Natural killer cell (primary cell): ENCODE results near the gene ENTREP1. TPM values are rescaled to one million over a fixed set of nuclear protein-coding genes. Genes with fewer than 3 reads are reported as not detected.

ENCODE experiments used
- ATAC-seq, 3 donors: fragments of 150-1000 bp in 2 of 3; fragments of 200-7000 bp in 1 of 3; cut with Tn5 transposase; 1 replicate in 1 of 3; 2 replicates in 2 of 3; pipeline ENCODE4 v1.10.0; 2021; ENCODE audit warnings: mild to moderate bottlenecking in 2 of 3, moderate library complexity in 2 of 3
- DNase-seq, 2 donors: peaks; one replicate each; pipeline versions ENCODE4 v3.0.0 to v3.0.0-alpha.2; 2013 to 2021; ENCODE audit warnings: mixed read lengths in 1 of 2
- H3K27ac ChIP-seq: one replicate; pipeline ENCODE4 v1.5.1; 2013; ENCODE audit warnings: mild to moderate bottlenecking, low read length
- H3K27me3 ChIP-seq: one replicate; pipeline ENCODE4 v1.6.1; 2013; ENCODE audit warnings: low read length; ENCODE audit not compliant: control insufficient read depth, insufficient read depth
- H3K36me3 ChIP-seq: one replicate; pipeline ENCODE4 v1.6.1; 2013; ENCODE audit warnings: low read length; ENCODE audit not compliant: control insufficient read depth, insufficient read depth
- H3K4me1 ChIP-seq: one replicate; pipeline ENCODE4 v1.6.1; 2013; ENCODE audit warnings: low read length; ENCODE audit not compliant: control insufficient read depth, insufficient read depth
- H3K4me3 ChIP-seq: one replicate; pipeline ENCODE4 v1.5.1; 2013; ENCODE audit warnings: low read length
- H3K9me3 ChIP-seq: one replicate; pipeline ENCODE4 v1.6.1; 2013; ENCODE audit warnings: low read length; ENCODE audit not compliant: control insufficient read depth, insufficient read depth
- H3K27ac Mint-ChIP-seq, 2 donors: one replicate each; pipeline ENCODE4 v1.8.0; 2022; ENCODE audit warnings: mild to moderate bottlenecking in 2 of 2, mixed read lengths in 2 of 2, moderate library complexity in 1 of 2
- H3K27me3 Mint-ChIP-seq, 2 donors: one replicate each; pipeline ENCODE4 v1.8.0; 2022; ENCODE audit warnings: low read depth in 2 of 2, mixed read lengths in 2 of 2
- H3K36me3 Mint-ChIP-seq: one replicate; pipeline ENCODE4 v1.8.0; 2022; ENCODE audit warnings: mixed read lengths
- H3K4me1 Mint-ChIP-seq, 2 donors: one replicate each; pipeline ENCODE4 v1.8.0; 2022; ENCODE audit warnings: mixed read lengths in 2 of 2
- H3K4me3 Mint-ChIP-seq: one replicate; pipeline ENCODE4 v1.8.0; 2022; ENCODE audit warnings: mild to moderate bottlenecking, moderate library complexity, mixed read lengths
- H3K9me3 Mint-ChIP-seq, 2 donors: one replicate each; pipeline ENCODE4 v1.8.0; 2022; ENCODE audit warnings: mixed read lengths in 2 of 2
- WGBS: methylation state at CpG from one replicate; pipeline ENCODE4 v1.1.7; 2013; ENCODE audit warnings: missing lambda C conversion rate; ENCODE audit not compliant: insufficient coverage; 5-methylcytosine and 5-hydroxymethylcytosine counted together
- intact Hi-C: fragments of 100-400 bp; cut with micrococcal nuclease; formaldehyde crosslinking; loops from one replicate; pipeline ENCODE4 v1.14.2; 2022
- total RNA-seq, 4 donors: library from RNA; stranded (reverse); fragments of 120-200 nt in 1 of 4; gene quantifications; one replicate each; pipeline versions ENCODE4 v1.2.3 to v1.2.4, GENCODE V29; 2013 to 2022
- TF ChIP-seq, protein P1 (sequence below): fragments of 200-600 bp; IDR thresholded peaks from one replicate; pipeline ENCODE4 v1.8.0; 2022; ENCODE audit warnings: antibody characterized with exemption

The ENTREP1 gene
- total RNA-seq, 3 donors from 2014 or later (not counting 1 experiment from before 2014, with no cell fraction given): not detected

DNA sequence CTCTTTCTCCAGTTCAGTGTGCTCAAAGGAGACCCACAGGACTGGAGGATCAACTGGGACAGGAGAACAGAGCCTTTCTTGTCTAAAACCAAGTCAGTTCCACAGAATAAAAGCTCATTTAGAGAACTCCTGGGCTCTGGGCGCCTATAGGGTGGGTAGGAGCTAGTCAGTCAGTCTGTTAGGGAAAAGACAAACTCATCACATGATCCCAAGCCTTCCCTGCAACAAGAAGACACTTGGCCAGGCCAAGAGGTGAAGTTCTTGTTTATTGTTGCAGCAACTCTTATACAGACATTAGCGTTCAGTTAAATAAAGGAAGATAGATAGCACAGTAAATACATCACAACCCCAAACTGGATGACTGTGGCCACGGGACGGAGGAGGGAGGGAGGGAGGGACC, 102.3 kb downstream of the ENTREP1 start:
- Histone ChIP-seq H3K27ac (no peak overlapping the region), H3K27me3 (no peaks in the 10 kb centered on the region), H3K9me3 (no peaks in the 10 kb centered on the region), H3K4me3 (no peak overlapping the region), H3K36me3 (no peaks in the 10 kb centered on the region), H3K4me1 (no peaks in the 10 kb centered on the region)
- Mint-ChIP-seq H3K4me3 (no peak overlapping the region), H3K27me3 (no peaks in the 10 kb centered on the region), H3K36me3 (no peaks in the 10 kb centered on the region), H3K4me1 (no peaks in the 10 kb centered on the region), H3K27ac (no peak overlapping the region), H3K9me3 (no peaks in the 10 kb centered on the region)
- WGBS: 63% methylated on average over 1 of the region's 4 CpGs
- DNase-seq (no peak), ATAC-seq (no peak)
- TF ChIP-seq, protein P1, sequence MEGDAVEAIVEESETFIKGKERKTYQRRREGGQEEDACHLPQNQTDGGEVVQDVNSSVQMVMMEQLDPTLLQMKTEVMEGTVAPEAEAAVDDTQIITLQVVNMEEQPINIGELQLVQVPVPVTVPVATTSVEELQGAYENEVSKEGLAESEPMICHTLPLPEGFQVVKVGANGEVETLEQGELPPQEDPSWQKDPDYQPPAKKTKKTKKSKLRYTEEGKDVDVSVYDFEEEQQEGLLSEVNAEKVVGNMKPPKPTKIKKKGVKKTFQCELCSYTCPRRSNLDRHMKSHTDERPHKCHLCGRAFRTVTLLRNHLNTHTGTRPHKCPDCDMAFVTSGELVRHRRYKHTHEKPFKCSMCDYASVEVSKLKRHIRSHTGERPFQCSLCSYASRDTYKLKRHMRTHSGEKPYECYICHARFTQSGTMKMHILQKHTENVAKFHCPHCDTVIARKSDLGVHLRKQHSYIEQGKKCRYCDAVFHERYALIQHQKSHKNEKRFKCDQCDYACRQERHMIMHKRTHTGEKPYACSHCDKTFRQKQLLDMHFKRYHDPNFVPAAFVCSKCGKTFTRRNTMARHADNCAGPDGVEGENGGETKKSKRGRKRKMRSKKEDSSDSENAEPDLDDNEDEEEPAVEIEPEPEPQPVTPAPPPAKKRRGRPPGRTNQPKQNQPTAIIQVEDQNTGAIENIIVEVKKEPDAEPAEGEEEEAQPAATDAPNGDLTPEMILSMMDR: no peak
- intact Hi-C loops: loop anchor here (10.0 kb wide), 3 partner anchors 52 to 1178 kb away; no protein-coding TSS in a partner anchor

DNA sequence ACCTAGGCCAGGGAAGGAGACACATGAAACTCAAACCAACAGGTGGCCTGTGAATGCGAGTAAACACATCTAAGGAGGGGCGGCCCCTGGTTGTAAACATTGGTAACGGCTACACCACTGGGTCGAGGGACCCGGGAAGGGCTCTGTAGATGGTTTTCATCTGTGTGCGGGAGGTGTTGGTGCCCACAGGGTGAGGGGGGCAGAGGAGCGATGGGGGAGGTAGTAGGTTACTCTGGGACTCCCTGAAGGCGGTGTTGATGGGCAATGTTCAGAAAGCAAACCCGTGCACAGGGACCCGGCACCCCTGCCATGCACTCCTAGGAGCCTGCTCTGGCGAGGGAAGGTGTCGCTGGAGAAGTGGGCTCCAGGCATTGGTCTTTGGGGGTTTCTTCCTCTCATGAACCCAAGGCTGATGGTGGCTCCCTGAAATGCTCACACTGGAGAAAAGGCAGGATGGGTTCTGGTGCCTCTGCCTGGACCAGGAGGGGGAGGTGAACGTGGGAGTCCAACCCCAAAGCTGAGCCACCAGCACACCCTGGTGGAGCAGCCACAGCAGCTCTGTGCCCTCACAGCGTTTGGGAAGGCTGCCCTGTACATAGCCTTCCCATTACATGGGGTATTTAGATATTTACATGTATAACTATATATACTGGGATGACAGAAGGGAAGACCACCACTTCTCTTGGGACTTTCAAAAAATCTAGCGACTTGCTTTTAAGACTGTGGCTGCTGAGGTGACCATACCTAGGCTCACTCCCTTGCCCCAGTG, 103.2 kb downstream of the ENTREP1 start:
- Mint-ChIP-seq H3K4me1 (no peaks in the 10 kb centered on the region), H3K4me3 (no peak overlapping the region), H3K27me3 (no peaks in the 10 kb centered on the region), H3K36me3 (no peaks in the 10 kb centered on the region), H3K9me3 (no peaks in the 10 kb centered on the region), H3K27ac (no peak overlapping the region)
- TF ChIP-seq, protein P1: no peak
- 89% methylated on average over 14 of the region's 15 CpGs for WGBS
- H3K27me3 ChIP-seq: no peaks in the 10 kb centered on the region
- no peaks in the 10 kb centered on the region for H3K4me1 ChIP-seq
- no peak for ATAC-seq
- no peak overlapping the region for H3K4me3 ChIP-seq
- no peaks in the 10 kb centered on the region for H3K9me3 ChIP-seq
- no peak overlapping the region for H3K27ac ChIP-seq
- no peak for DNase-seq
- no peaks in the 10 kb centered on the region for H3K36me3 ChIP-seq
- intact Hi-C loops: loop anchor here (10.0 kb wide), 3 partner anchors 53 to 1177 kb away; no protein-coding TSS in a partner anchor

DNA sequence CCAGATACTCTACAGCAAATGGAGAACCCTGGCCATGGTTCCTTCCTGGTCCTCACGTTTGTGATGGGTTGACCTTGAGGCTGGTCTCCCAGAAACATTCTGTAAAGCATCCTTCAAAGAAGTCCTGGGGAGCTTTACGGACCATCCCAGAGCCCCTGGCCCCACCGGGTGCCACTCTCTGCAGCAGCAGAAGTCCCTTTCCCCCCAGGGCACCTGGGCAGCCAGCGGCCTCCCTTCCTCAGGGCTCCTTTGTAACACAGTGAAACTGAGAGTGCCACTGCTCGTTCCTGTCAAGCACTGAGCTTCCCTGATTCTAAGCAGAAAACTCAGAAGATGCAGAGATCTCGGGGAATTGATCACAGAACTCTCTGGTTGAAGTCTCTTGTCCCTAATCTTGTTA, 104.3 kb downstream of the ENTREP1 start:
- intact Hi-C loops: loop anchor here (10.0 kb wide), 3 partner anchors 54 to 1176 kb away; no protein-coding TSS in a partner anchor
- no peaks in the 10 kb centered on the region for H3K27me3 Mint-ChIP-seq

More for the DNA sequence above, 104.3 kb downstream of the ENTREP1 start:
- Histone ChIP-seq H3K9me3 (no peaks in the 10 kb centered on the region), H3K27me3 (no peaks in the 10 kb centered on the region), H3K36me3 (no peaks in the 10 kb centered on the region), H3K4me3 (no peak overlapping the region), H3K27ac (no peak overlapping the region), H3K4me1 (no peaks in the 10 kb centered on the region)
- Mint-ChIP-seq H3K9me3 (no peaks in the 10 kb centered on the region), H3K4me1 (no peaks in the 10 kb centered on the region), H3K27ac (no peak overlapping the region), H3K36me3 (no peaks in the 10 kb centered on the region), H3K4me3 (no peak overlapping the region)
- no peak for ATAC-seq
- TF ChIP-seq, protein P1: no peak
- WGBS: 78% methylated on average over 6 of the region's 6 CpGs
- DNase-seq: no peak
